NOMO-1 treated with DMSO at 0.1 percent for 48 hours (cell line): ENCODE measurements around the gene ADGRB3.
"Not testable (repeated sequence)": the region's sequence is repeated elsewhere in the genome, so short reads cannot be mapped to it uniquely, and the experiment has no call there.

Source experiments
- DNase-seq: peaks from one replicate; lab custom pipeline; 2025; ENCODE audit not compliant: unreplicated experiment; lab: John Stamatoyannopoulos, UW

The ADGRB3 gene

GRCh38 chr6:69216127-69216526 is 581.0 kb downstream of the ADGRB3 start:
- no peak for DNase-seq

- no peak for DNase-seq
Measured at GRCh38 chr6:69217343-69217742, 582.3 kb downstream of the ADGRB3 start.

- DNase-seq = no peak
Measured at GRCh38 chr6:69220375-69220774, 585.3 kb downstream of the ADGRB3 start.

GRCh38 chr6:69232008-69232407 is 596.9 kb downstream of the ADGRB3 start:
- no peak for DNase-seq

- no peak for DNase-seq
Measured at GRCh38 chr6:69232496-69232895, 597.4 kb downstream of the ADGRB3 start.

GRCh38 chr6:69232911-69233448 is 597.9 kb downstream of the ADGRB3 start:
- DNase-seq = peak; percentile 62

GRCh38 chr6:69238067-69238466 is 603.0 kb downstream of the ADGRB3 start:
- DNase-seq = no peak

GRCh38 chr6:69246983-69247382 is 611.9 kb downstream of the ADGRB3 start:
- DNase-seq = no peak

- DNase-seq = no peak
Measured at GRCh38 chr6:69261010-69261409, 625.9 kb downstream of the ADGRB3 start.

GRCh38 chr6:69263297-69263696 is 628.2 kb downstream of the ADGRB3 start:
- peak; percentile 2 for DNase-seq

GRCh38 chr6:69265090-69265489 is 630.0 kb downstream of the ADGRB3 start:
- DNase-seq = no peak

GRCh38 chr6:69265706-69266105 is 630.6 kb downstream of the ADGRB3 start:
- DNase-seq = no peak

GRCh38 chr6:69276204-69276603 is 641.1 kb downstream of the ADGRB3 start:
- DNase-seq = no peak

- DNase-seq = no peak
Measured at GRCh38 chr6:69279805-69280204, 644.7 kb downstream of the ADGRB3 start.

GRCh38 chr6:69280858-69281257 is 645.8 kb downstream of the ADGRB3 start:
- no peak for DNase-seq

- DNase-seq = no peak
Measured at GRCh38 chr6:69284176-69284730, 649.2 kb downstream of the ADGRB3 start.

GRCh38 chr6:69285054-69285453 is 650.0 kb downstream of the ADGRB3 start:
- peak; percentile 28 for DNase-seq

- no peak for DNase-seq
Measured at GRCh38 chr6:69286331-69286730, 651.2 kb downstream of the ADGRB3 start.

GRCh38 chr6:69288198-69288597 is 653.1 kb downstream of the ADGRB3 start:
- not testable (repeated sequence) for DNase-seq

GRCh38 chr6:69289689-69290495 is 654.8 kb downstream of the ADGRB3 start:
- DNase-seq = peak; percentile 83

GRCh38 chr6:69293471-69293870 is 658.4 kb downstream of the ADGRB3 start:
- DNase-seq = no peak

- peak; percentile 80 for DNase-seq
Measured at GRCh38 chr6:69294407-69294806, 659.3 kb downstream of the ADGRB3 start.
